Mononuclear cell (primary cell): ENCODE results near the gene ANP32E. TPM values are rescaled to one million over a fixed set of nuclear protein-coding genes. Genes with fewer than 3 reads are reported as not detected.
"Not testable (repeated sequence)": the region's sequence is repeated elsewhere in the genome, so short reads cannot be mapped to it uniquely, and the experiment has no call there.

ENCODE experiments used
- H3K27me3 ChIP-seq: 2 replicates; pipeline ENCODE4 v1.6.0; 2011; ENCODE audit warnings: low read length, control low read depth; ENCODE audit not compliant: insufficient read depth
- H3K4me1 ChIP-seq: 2 replicates; pipeline ENCODE4 v1.5.1; 2011; ENCODE audit warnings: mild to moderate bottlenecking, low read length, control low read depth; ENCODE audit not compliant: insufficient read depth
- H3K4me3 ChIP-seq: 2 replicates; pipeline ENCODE4 v1.5.1; 2011; ENCODE audit warnings: mild to moderate bottlenecking, low read length, moderate library complexity
- H3K9me3 ChIP-seq: 2 replicates; pipeline ENCODE4 v1.5.1; 2011; ENCODE audit warnings: low read depth, mild to moderate bottlenecking, control low read depth, low read length
- total RNA-seq: library from RNA; depleted of rRNA; stranded (reverse); fragments of >200 nt; gene quantifications from one replicate; pipeline ENCODE4 v1.2.3, GENCODE V29; 2012

Gene ANP32E
- total RNA-seq, 1 donor, result 38.8 TPM

GRCh38 chr1:150210091-150210490, 25.8 kb downstream of the ANP32E start:
- Histone ChIP-seq H3K9me3 (no peaks in the 10 kb centered on the region), H3K4me3 (no peak overlapping the region), H3K4me1 (peaks cover 13% of the 10 kb centered on the region), H3K27me3 (no peaks in the 10 kb centered on the region)

- H3K27me3 ChIP-seq, H3K4me1 ChIP-seq, H3K4me3 ChIP-seq, H3K9me3 ChIP-seq: not testable (repeated sequence)
Observed at GRCh38 chr1:150208460-150208859, 27.5 kb downstream of the ANP32E start.

- H3K9me3 ChIP-seq, result no peaks in the 10 kb centered on the region
- H3K4me1 ChIP-seq, result no peaks in the 10 kb centered on the region
- H3K27me3 ChIP-seq, result no peaks in the 10 kb centered on the region
- H3K4me3 ChIP-seq, result no peak overlapping the region
Observed at GRCh38 chr1:150207281-150207971, 28.5 kb downstream of the ANP32E start.

GRCh38 chr1:150196417-150196816, 39.5 kb downstream of the ANP32E start:
- H3K27me3 ChIP-seq, result no peaks in the 10 kb centered on the region
- H3K4me1 ChIP-seq, result no peaks in the 10 kb centered on the region
- no peak overlapping the region for H3K4me3 ChIP-seq
- H3K9me3 ChIP-seq, result no peaks in the 10 kb centered on the region

GRCh38 chr1:150194381-150195031, 41.4 kb downstream of the ANP32E start:
- Histone ChIP-seq H3K4me3 (no peak overlapping the region), H3K27me3 (no peaks in the 10 kb centered on the region), H3K9me3 (no peaks in the 10 kb centered on the region), H3K4me1 (no peaks in the 10 kb centered on the region)

- Histone ChIP-seq H3K4me1 (peaks cover 11% of the 10 kb centered on the region), H3K9me3 (no peaks in the 10 kb centered on the region), H3K27me3 (no peaks in the 10 kb centered on the region), H3K4me3 (no peak overlapping the region)
Observed at GRCh38 chr1:150192012-150192411, 43.9 kb downstream of the ANP32E start.

GRCh38 chr1:150187560-150187931, 48.4 kb downstream of the ANP32E start:
- H3K4me3 ChIP-seq, result no peak overlapping the region
- H3K27me3 ChIP-seq, result no peaks in the 10 kb centered on the region
- no peaks in the 10 kb centered on the region for H3K9me3 ChIP-seq
- H3K4me1 ChIP-seq, result peaks cover 49% of the 10 kb centered on the region

- no peaks in the 10 kb centered on the region for H3K9me3 ChIP-seq
- no peaks in the 10 kb centered on the region for H3K27me3 ChIP-seq
- H3K4me3 ChIP-seq, result peak overlapping the region; percentile 4
- peaks cover 54% of the 10 kb centered on the region for H3K4me1 ChIP-seq
Observed at GRCh38 chr1:150186789-150187559, 48.9 kb downstream of the ANP32E start.

- not testable (repeated sequence) for H3K27me3 ChIP-seq, H3K9me3 ChIP-seq, H3K4me3 ChIP-seq
- H3K4me1 ChIP-seq, result peaks cover 59% of the 10 kb centered on the region
Observed at GRCh38 chr1:150186438-150186788, 49.5 kb downstream of the ANP32E start.

- Histone ChIP-seq H3K9me3 (no peaks in the 10 kb centered on the region), H3K4me1 (peaks cover 66% of the 10 kb centered on the region), H3K4me3 (no peak overlapping the region), H3K27me3 (no peaks in the 10 kb centered on the region)
Observed at GRCh38 chr1:150185481-150185880, 50.4 kb downstream of the ANP32E start.

GRCh38 chr1:150183061-150183460, 52.9 kb downstream of the ANP32E start:
- Histone ChIP-seq H3K4me1 (peaks cover 90% of the 10 kb centered on the region), H3K27me3 (no peaks in the 10 kb centered on the region), H3K9me3 (no peaks in the 10 kb centered on the region), H3K4me3 (no peak overlapping the region)

- Histone ChIP-seq H3K9me3 (no peaks in the 10 kb centered on the region), H3K4me1 (peaks cover 90% of the 10 kb centered on the region), H3K4me3 (no peak overlapping the region), H3K27me3 (no peaks in the 10 kb centered on the region)
Observed at GRCh38 chr1:150182247-150182646, 53.7 kb downstream of the ANP32E start.

GRCh38 chr1:150180474-150180873, 55.4 kb downstream of the ANP32E start:
- Histone ChIP-seq H3K4me1 (peaks cover 85% of the 10 kb centered on the region), H3K9me3 (no peaks in the 10 kb centered on the region), H3K4me3 (no peak overlapping the region), H3K27me3 (no peaks in the 10 kb centered on the region)

GRCh38 chr1:150179867-150180266, 56.0 kb downstream of the ANP32E start:
- Histone ChIP-seq H3K4me3 (no peak overlapping the region), H3K9me3 (no peaks in the 10 kb centered on the region), H3K27me3 (no peaks in the 10 kb centered on the region), H3K4me1 (peaks cover 82% of the 10 kb centered on the region)

GRCh38 chr1:150178548-150178947, 57.4 kb downstream of the ANP32E start:
- Histone ChIP-seq H3K9me3 (no peaks in the 10 kb centered on the region), H3K27me3 (no peaks in the 10 kb centered on the region), H3K4me1 (peaks cover 72% of the 10 kb centered on the region), H3K4me3 (no peak overlapping the region)
